ENCODE measurements around the gene YIPF3.
"Not testable (repeated sequence)": the region's sequence is repeated elsewhere in the genome, so short reads cannot be mapped to it uniquely, and the experiment has no call there.

YIPF3 gene

GRCh38 chr6:43509142-43509983 is 7.4 kb downstream of the YIPF3 start:
- no peak for DNase-seq

GRCh38 chr6:43508481-43509141 is 8.1 kb downstream of the YIPF3 start:
- DNase-seq = no peak

GRCh38 chr6:43506667-43507471 is 9.9 kb downstream of the YIPF3 start:
- peak; percentile 88 for DNase-seq

GRCh38 chr6:43506171-43506570 is 10.6 kb downstream of the YIPF3 start:
- no peak for DNase-seq

GRCh38 chr6:43505718-43506117 is 11.0 kb downstream of the YIPF3 start:
- no peak for DNase-seq

GRCh38 chr6:43504756-43505593 is 11.8 kb downstream of the YIPF3 start:
- DNase-seq = no peak

GRCh38 chr6:43503443-43503842 is 13.3 kb downstream of the YIPF3 start:
- DNase-seq = no peak

- DNase-seq = no peak
These were observed 14.1 kb downstream of the YIPF3 start for GRCh38 chr6:43502666-43503065.

GRCh38 chr6:43500921-43501320 is 15.8 kb downstream of the YIPF3 start:
- DNase-seq = no peak

- no peak for DNase-seq
These were observed 17.5 kb downstream of the YIPF3 start for GRCh38 chr6:43499028-43499815.

- not testable (repeated sequence) for DNase-seq
These were observed 18.4 kb downstream of the YIPF3 start for GRCh38 chr6:43498291-43498690.

GRCh38 chr6:43497689-43498088 is 19.0 kb downstream of the YIPF3 start:
- DNase-seq = no peak

- no peak for DNase-seq
These were observed 19.7 kb downstream of the YIPF3 start for GRCh38 chr6:43497129-43497396.

GRCh38 chr6:43496370-43497128 is 20.2 kb downstream of the YIPF3 start:
- no peak for DNase-seq

GRCh38 chr6:43495409-43495941 is 21.3 kb downstream of the YIPF3 start:
- DNase-seq = no peak

- DNase-seq = no peak
These were observed 22.0 kb downstream of the YIPF3 start for GRCh38 chr6:43494766-43495165.

GRCh38 chr6:43494321-43494720 is 22.4 kb downstream of the YIPF3 start:
- DNase-seq = no peak

GRCh38 chr6:43493833-43494232 is 22.9 kb downstream of the YIPF3 start:
- DNase-seq = no peak

- no peak for DNase-seq
These were observed 23.5 kb downstream of the YIPF3 start for GRCh38 chr6:43493230-43493629.

- no peak for DNase-seq
These were observed 24.1 kb downstream of the YIPF3 start for GRCh38 chr6:43492673-43493072.

All from activated CD4-positive, alpha-beta T cell treated with anti-CD3 and anti-CD28 coated beads for 48 hours (primary cell).